ENCODE measurements around the gene AZIN2. TPM values are rescaled to one million over a fixed set of nuclear protein-coding genes. Genes with fewer than 3 reads are reported as not detected.
A peak's percentile ranks its signal among the peaks of the same experiment; 100 is the strongest.

The AZIN2 gene
- total RNA-seq, 4 donors from 2014 or later: 2.1 to 3.7 (median 3.2) TPM

- DNase-seq (ENCODE audit: low spot score in 2 of 2): no peak
- H3K4me1 ChIP-seq: peaks cover 9% of the 10 kb centered on the region
- no peak overlapping the region for H3K4me3 ChIP-seq
- WGBS: 71% methylated on average over 2 of the region's 2 CpGs
- TF ChIP-seq POLR2AphosphoS5 (IDR thresholded peaks at IDR 0.05): no peak
- no peaks in the 10 kb centered on the region for H3K9me3 ChIP-seq
- H3K27ac ChIP-seq: no peak overlapping the region
- H3K27me3 ChIP-seq: no peaks in the 10 kb centered on the region
- H3K36me3 ChIP-seq: no peaks in the 10 kb centered on the region
These were observed 33.1 kb upstream of the AZIN2 start for GRCh38 chr1:33047839-33048305.

- TF ChIP-seq CTCF (IDR thresholded peaks at IDR 0.05) (no peak), EP300 (IDR thresholded peaks at IDR 0.05) (no peak), POLR2AphosphoS5 (IDR thresholded peaks at IDR 0.05) (no peak), POLR2A (IDR thresholded peaks at IDR 0.05) (no peak)
- no peak for DNase-seq (ENCODE audit: low spot score in 2 of 2)
- Histone ChIP-seq H3K4me1 (peaks cover 9% of the 10 kb centered on the region), H3K36me3 (no peaks in the 10 kb centered on the region), H3K9me3 (no peaks in the 10 kb centered on the region), H3K27ac (no peak overlapping the region), H3K4me3 (no peak overlapping the region), H3K27me3 (no peaks in the 10 kb centered on the region)
- WGBS: 82% methylated on average over 3 of the region's 3 CpGs
These were observed 32.5 kb upstream of the AZIN2 start for GRCh38 chr1:33048426-33048825.

DNA sequence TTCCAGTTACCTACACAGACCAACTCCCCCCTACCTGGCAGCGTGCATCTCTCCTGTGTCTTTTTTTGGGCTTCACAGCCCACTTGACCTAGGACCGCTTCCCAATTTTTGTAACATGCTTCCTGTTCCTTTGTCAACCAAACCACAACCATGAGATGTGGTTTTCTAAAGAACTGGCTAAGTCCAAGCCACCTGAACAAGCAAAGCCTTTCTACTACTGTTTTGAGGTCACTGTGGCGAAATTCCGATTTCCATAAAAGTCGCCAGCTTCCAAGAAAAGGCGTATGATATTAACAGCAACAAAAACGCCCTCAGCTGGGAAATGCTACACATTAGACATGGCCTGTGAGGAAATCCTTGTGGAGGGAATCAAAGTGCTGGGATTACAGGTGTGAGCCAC, 31.6 kb upstream of the AZIN2 start:
- 88% methylated on average over 7 of the region's 7 CpGs for WGBS
- no peak overlapping the region for H3K27ac ChIP-seq
- H3K36me3 ChIP-seq: no peaks in the 10 kb centered on the region
- DNase-seq (ENCODE audit: low spot score in 2 of 2): no peak
- no peak overlapping the region for H3K4me3 ChIP-seq
- H3K4me1 ChIP-seq: peaks cover 9% of the 10 kb centered on the region
- H3K9me3 ChIP-seq: no peaks in the 10 kb centered on the region
- H3K27me3 ChIP-seq: no peaks in the 10 kb centered on the region
- no peak for TF ChIP-seq EP300 (IDR thresholded peaks at IDR 0.05)
- TF ChIP-seq POLR2AphosphoS5 (IDR thresholded peaks at IDR 0.05): no peak
- TF ChIP-seq POLR2A (IDR thresholded peaks at IDR 0.05): no peak
- no peak for TF ChIP-seq CTCF (IDR thresholded peaks at IDR 0.05)

DNA sequence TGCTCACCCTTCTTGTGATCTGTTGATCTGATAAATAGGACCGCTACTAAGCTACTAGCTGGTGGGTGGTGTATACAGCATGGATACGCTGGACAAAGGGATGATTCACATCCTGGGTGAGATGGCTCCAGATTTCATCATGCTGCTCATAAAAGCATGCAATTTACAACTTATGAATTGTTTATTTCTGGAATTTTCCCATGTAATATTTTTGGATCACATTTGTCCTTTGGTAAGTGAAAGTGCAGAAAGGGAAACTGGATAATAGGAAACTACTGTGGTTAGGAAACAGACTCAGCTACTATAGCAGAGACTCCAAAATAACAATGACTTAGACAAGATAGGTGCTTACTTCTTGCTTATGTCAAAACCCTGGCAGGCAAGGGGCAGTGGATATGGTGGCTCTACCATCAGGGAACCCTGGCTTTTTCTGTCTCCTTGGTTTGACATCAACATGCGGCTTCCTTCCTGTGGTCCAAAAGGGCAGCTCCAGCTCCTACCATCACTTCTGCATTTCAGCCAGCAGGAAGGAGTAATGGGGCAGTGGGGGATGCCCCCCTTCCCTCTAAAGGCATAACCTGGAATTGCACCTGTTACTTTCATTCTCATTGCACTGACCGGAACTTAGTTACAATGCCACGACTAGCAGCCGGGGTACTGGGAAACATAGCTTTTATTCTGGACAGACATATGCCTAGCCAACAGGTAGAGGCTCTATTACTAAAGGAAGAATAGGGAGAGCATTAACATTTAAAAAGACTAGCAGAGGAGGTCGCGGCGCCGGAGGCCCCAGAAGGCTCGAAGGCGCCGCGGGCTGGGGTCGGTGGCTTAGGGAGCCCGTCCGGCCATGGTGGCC, 30.5 kb upstream of the AZIN2 start:
- no peak for DNase-seq (ENCODE audit: low spot score in 2 of 2)

GRCh38 chr1:33055210-33056008, 25.5 kb upstream of the AZIN2 start:
- no peaks in the 10 kb centered on the region for H3K9me3 ChIP-seq
- TF ChIP-seq CTCF (IDR thresholded peaks at IDR 0.05) (peak; percentile 37 to 56), EP300 (IDR thresholded peaks at IDR 0.05) (no peak), POLR2A (IDR thresholded peaks at IDR 0.05) (no peak), POLR2AphosphoS5 (IDR thresholded peaks at IDR 0.05) (peak in 1 of 3 donors; percentile 24)
- no peak overlapping the region for H3K4me3 ChIP-seq
- 39% methylated on average over 12 of the region's 12 CpGs for WGBS
- no peaks in the 10 kb centered on the region for H3K36me3 ChIP-seq
- H3K27ac ChIP-seq: no peak overlapping the region
- peaks cover 14% of the 10 kb centered on the region for H3K4me1 ChIP-seq
- no peaks in the 10 kb centered on the region for H3K27me3 ChIP-seq
- DNase-seq (ENCODE audit: low spot score in 2 of 2): peak in 1 of 2 donors; percentile 81

More for the DNA sequence above, 30.5 kb upstream of the AZIN2 start:
- 65% methylated on average over 16 of the region's 17 CpGs for WGBS
- TF ChIP-seq EP300 (IDR thresholded peaks at IDR 0.05) (no peak), POLR2A (IDR thresholded peaks at IDR 0.05) (no peak), CTCF (IDR thresholded peaks at IDR 0.05) (no peak), POLR2AphosphoS5 (IDR thresholded peaks at IDR 0.05) (no peak)
- Histone ChIP-seq H3K27me3 (no peaks in the 10 kb centered on the region), H3K4me1 (peaks cover 12% of the 10 kb centered on the region), H3K9me3 (no peaks in the 10 kb centered on the region), H3K4me3 (no peak overlapping the region), H3K27ac (no peak overlapping the region), H3K36me3 (no peaks in the 10 kb centered on the region)
